Esophagus muscularis mucosa (tissue), 3 donors: Measurements from ENCODE around the gene MINK1.

Experiments
- POLR2A ChIP-seq: fragments of 450-650 bp; IDR thresholded peaks from one replicate; pipeline ENCODE4 v1.6.1; 2017; ENCODE audit warnings: antibody characterized with exemption, moderate library complexity, mild to moderate bottlenecking, low read depth
- POLR2AphosphoS5 ChIP-seq, 2 donors: sonication (generic); formaldehyde crosslinking; IDR thresholded peaks; one replicate each; pipeline ENCODE4 v1.6.1; 2017; ENCODE audit warnings: antibody characterized with exemption in 2 of 2
- TF ChIP-seq, protein P1 (sequence below), 3 experiments: fragments of 200-600 bp in 2 of 3; fragments of 450-650 bp in 1 of 3; sonication (generic) in 2 of 3; IDR thresholded peaks; one replicate each; pipeline ENCODE4 v1.5.1; 2017 to 2019; ENCODE audit warnings: antibody characterized with exemption in 3 of 3, mild to moderate bottlenecking in 2 of 3, moderate library complexity in 1 of 3

- TF ChIP-seq, protein P1, sequence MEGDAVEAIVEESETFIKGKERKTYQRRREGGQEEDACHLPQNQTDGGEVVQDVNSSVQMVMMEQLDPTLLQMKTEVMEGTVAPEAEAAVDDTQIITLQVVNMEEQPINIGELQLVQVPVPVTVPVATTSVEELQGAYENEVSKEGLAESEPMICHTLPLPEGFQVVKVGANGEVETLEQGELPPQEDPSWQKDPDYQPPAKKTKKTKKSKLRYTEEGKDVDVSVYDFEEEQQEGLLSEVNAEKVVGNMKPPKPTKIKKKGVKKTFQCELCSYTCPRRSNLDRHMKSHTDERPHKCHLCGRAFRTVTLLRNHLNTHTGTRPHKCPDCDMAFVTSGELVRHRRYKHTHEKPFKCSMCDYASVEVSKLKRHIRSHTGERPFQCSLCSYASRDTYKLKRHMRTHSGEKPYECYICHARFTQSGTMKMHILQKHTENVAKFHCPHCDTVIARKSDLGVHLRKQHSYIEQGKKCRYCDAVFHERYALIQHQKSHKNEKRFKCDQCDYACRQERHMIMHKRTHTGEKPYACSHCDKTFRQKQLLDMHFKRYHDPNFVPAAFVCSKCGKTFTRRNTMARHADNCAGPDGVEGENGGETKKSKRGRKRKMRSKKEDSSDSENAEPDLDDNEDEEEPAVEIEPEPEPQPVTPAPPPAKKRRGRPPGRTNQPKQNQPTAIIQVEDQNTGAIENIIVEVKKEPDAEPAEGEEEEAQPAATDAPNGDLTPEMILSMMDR (IDR thresholded peaks at IDR 0.05): no peak
- TF ChIP-seq POLR2A: no peak
- no peak for TF ChIP-seq POLR2AphosphoS5 (IDR thresholded peaks at IDR 0.05)
Measured at GRCh38 chr17:4812690-4813089, 20.4 kb upstream of the MINK1 start.
